NCI-H524 (cell line): ENCODE data around the gene SELENOW.
"Not testable (repeated sequence)": the region's sequence is repeated elsewhere in the genome, so short reads cannot be mapped to it uniquely, and the experiment has no call there.

Experiments used
- DNase-seq, 2 experiments: peaks; one replicate each; lab custom pipeline; 2025; lab: John Stamatoyannopoulos, UW

Gene SELENOW

DNA sequence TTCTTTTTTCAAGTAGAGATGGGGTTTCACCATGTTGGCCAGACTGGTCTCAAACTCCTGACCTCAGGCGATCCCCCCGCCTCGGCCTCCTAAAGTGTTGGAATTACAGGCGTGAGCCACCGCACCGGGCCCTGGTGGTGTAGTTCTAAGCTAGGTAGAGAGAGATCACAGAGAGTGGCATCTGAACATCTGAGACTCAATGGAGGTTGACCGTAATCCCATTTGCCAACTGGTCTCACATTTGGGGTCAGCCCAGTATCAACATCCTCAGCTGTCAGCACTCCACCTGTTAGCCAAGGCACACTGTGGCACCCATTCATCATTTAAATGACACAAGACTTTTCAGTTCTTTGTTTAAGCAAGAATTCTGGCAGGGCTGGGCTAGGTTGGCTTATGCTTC is 8.1 kb downstream of the SELENOW start:
- peak; percentile 55 to 71 for DNase-seq

DNA sequence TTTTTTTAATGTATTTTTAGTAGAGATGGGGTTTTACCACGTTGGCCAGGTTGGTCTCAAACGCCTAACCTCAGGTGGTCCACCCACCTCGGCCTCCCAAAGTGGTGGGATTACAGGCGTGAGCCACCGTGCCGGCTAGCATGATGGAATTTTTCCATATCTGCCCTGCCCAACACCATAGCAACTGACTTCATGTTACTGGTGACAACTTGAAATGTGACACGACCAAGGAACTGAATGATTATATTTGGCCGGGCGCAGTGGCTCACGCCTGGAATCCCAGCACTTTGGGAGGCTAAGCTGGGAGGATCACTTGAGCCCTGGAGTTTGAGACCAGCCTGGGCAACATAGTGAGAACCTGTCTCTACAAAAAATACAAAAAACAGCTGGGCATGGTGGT is 8.8 kb downstream of the SELENOW start:
- not testable (repeated sequence) for DNase-seq

DNA sequence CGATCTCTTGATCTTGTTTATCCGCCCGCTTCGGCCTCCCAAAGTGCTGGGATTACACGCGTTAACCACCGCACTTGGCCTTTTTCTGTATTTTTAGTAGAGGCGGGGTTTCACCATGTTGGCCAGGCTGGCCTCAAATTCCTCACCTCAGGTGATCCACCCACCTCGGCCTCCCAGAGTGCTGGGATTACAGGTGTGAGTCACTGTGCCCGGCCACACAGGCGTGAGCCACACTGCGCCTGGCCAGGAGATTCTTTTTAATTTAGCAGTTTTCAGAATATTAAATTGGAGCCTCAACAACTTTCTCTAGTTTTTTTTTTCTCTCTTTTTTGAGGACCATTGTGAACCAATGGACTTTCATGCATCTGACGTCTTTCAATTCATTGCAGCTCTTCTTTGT is 11.3 kb downstream of the SELENOW start:
- not testable (repeated sequence) for DNase-seq

DNA sequence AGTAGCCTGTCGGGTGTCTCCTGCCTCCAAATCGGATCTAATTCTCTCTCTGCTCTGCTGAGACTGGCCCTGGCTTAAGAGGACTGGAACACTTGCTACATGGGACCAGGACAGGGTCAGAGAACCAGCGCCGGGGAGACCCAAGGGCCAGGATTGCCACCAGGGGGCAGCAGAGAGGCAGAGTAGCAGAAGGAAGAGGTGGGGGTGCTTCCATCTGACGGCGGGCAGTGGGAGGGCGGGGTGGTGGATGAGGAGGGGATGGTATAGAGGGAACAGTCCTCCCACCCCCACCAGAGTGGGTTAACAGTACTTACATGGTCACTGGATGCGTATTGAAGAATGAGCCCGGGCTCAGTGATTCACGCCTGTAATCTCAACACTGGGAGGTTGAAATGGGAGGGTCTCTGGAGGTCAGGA is 11.9 kb downstream of the SELENOW start:
- peak; percentile 45 to 78 for DNase-seq

DNA sequence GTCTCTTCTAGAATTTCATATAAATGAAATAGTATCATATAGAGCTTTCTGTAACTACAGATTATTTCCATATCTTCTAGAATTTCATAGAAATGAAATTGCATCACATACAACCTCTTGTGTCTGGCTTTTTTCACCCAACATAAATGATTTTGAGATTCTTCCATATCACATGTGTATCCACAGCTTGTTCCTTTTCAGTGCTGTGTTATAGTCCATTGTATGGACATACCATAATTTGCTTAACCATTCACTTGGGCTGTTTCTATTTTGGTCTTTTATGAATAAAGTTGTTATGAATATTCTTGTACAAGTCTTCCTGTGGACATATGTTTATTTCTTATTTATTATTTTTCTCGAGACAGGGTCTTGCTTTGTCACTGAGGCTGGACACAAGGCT is 14.1 kb downstream of the SELENOW start:
- no peak for DNase-seq

DNA sequence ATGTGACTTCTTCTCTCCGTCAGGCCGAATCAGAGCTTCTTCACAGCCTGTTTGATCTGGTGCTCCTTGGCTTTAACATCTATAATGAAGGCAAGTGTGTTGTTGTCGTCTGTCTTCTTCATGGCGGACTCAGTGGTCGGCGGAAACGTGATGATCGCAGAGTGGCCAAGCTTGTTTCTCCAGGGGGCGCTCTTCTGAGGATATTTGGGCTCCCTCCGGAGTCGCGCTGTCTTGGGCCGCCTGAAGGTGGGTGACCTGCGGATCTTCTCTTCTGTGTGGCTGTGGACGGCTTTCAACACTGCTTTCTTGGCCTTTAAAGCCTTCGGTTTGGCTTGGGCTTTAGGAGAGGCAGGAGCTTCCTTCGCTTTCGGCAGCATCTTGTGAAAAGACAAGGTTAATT is 16.0 kb downstream of the SELENOW start:
- no peak for DNase-seq

DNA sequence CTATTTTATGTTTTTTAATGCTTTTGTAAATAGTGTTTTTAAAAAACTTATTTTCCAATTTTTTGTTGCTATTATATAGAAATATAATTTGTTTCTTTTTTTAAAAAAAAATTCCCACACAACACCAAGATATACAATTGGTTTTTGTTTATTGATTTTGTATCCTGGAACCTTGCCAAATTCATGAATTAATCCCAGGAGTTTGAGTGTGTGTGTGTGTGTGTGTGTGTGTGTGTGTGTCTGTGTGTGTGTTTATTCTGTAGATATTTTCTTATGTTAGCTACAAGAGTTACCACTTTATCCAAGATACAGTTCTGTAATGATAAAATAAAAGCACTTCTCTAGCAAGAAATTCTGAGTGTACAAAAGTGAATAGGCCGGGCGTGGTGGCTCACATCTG is 18.3 kb downstream of the SELENOW start:
- no peak for DNase-seq

DNA sequence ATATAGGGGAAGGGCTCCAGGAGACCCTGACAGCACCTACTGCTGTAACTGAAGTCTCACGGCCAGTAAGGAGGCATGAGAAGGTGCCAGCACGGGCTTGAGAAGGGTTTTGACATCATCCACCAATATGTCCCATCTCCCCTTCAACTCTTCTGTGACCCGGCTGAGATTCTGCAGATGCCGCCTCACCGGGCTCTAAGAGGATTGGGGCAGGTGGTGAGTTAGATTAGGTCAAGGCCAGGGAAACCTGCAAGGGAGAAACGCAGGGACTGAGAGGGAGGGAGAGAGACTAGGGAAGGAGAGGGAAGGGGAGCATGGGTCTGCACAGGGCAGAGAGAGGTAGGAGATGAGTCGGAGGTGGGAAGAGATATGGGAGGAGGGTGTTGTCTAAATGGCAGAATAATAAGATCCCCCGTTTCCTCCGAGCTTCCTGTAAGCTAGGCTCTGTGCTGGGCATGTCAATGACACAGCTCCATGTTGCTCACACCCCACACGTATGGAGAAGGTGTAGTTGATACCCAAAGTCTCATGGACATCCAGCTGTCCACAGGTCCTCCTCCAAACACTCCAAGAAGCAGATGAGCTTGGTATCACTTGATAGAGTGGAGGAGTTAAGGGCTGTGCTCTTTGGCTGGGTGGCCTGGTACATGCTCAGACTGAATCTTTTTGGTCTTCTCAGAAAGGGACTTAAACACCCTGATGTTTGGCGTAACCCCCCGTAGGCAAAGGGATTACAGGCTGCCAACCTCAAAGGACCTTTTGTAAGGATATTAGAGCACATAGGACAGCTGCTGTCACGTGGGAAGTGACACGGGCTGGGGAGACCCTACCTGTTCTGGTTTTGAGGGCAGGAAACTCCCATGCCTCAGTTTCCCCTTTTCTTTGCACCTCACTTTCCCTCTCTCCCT is 19.7 kb downstream of the SELENOW start:
- DNase-seq, result peak in 1 of 2 experiments; percentile 36

DNA sequence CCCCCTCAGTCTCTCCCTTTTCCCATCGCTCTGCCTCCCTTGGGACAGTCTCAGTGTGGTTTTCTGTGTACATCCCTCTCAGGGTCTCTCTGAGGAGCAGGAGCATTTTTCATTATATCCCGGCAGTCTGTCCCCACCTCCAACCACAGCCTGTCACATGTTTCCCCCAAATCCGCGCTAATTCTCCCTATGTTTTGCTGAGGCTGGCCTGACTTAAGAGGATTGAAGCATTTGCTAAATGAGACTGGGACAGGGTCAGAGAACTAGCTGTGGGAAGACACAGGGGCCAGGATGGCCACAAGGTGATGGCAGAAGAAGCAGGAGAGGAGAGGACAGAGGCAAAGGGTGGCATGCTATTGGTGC is 20.4 kb downstream of the SELENOW start:
- peak in 1 of 2 experiments; percentile 21 for DNase-seq

DNA sequence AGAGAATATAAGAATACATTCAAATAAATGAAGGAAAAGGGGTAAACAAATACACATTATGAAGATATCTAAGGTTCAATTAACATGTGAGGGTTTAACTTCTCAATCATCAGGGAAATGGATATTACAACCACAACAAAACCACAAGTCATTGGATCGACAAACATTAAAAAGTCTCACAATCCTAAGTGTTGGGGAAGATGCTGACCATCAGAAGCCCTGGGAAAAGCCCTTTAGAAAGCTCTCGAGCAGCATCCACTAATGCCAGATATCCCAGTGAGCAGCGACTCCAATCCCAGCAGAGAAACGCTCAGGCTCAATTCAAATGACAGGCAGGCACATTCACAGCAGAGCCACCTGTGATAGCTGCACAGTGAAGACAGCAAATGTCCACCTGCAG is 22.8 kb downstream of the SELENOW start:
- no peak for DNase-seq

DNA sequence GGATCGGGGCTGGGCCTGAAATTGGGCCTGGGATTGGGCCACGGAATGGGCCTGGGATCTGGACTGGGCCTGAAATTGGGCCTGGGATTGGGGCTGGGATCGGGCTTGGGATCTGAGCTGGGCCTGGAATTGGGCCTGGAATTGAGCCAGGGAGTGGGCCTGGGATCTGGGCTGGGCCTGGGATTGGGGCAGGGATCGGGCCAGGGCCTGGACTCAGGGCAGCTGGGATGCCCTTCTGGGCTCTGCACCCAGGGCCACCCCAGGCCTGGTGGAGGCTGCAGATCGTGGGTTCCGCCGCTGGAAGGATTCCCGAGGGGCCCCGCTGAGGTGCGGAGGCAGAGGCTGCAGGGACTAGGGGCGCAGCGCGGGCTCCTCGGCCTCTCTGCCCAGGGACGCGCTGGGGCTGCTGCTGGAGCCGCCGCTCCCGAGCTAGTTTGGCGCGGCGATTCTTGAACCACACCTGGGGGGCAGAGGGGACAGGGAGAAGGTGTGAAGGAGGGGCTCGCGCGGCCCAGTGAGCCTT is 24.1 kb downstream of the SELENOW start:
- no peak for DNase-seq

DNA sequence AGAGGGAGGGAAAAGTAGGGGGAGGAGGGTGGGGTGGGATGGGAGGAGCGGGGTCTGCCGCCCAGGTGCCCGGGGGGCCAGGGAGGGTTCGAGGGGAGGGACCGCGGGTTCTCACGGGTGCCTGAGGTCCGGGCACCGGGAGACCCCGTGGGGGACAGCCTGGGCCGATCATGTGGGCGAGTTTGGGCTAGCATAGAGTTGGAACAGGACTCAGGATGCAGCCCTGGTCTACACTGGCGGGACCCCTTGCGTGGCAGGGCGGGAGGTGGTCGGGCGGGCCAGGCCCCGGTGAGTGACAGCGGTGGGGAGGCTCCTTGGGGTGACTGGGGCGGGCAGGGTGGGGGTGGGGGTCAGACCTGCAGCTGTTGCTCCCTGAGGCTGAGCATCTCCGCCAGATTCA is 24.6 kb downstream of the SELENOW start:
- not testable (repeated sequence) for DNase-seq

DNA sequence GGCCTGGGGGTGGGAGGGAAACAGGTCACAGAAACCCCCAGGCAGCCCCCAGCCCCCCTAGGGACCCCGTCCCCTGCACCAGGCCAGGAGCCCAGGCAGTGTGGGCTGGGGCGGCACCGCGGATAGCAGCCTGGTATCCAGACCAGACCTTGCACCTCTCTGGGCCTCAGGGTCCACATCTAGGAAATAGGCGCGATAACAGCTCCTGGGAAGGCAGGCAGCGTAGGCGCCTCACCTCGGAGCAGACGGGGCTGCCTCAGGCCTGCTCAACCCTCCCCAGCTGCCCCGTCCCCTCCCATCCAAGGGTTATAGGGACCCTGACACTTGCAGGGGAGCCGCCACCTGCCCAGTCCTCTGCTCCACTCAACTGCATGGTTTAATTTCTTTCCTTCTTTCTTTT is 25.2 kb downstream of the SELENOW start:
- not testable (repeated sequence) for DNase-seq

DNA sequence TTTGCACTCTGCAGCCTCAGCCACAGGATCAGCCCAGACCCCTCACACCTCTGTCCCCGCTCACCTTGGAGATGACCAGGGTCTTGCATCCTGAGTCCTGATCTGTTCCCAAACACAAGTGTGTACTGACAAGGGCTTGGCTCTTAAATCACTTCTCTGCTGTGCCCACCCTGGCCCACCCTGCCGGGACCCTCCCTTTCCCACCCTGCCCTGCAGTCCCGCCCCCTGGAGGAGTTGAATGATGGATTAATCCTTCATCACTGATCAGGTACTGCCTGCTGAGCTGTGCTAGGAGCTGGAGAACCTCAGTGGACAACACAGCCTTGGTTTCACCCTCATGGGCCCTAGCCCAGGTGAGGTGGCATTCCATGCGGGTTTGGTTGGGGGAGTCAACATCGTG is 25.9 kb downstream of the SELENOW start, which contains the start of gene TPRX1:
TSS of gene TPRX1 (minus strand) at position 101 of the 400 bp plus-strand sequence. CDS start at position 89, 12 bp downstream.
- DNase-seq, result not testable (repeated sequence)

DNA sequence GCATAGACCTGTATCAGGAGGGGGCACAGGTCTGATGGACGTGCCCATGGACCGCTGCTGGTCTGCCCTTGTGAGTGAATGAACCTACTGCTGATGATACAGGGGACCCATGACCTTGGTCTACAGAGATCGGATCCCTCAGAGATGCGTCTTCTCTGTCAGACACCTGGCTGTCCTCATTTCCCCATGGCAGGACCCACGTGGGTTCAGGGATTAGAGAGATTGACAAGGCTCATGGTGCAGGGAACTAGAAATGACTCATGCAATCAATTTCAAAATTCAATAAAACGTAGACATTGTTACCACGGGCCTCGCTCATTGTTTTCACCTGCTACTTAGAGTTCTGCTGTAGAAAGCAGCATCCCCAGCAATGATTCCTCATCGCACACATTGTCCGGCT is 26.8 kb downstream of the SELENOW start:
- DNase-seq, result no peak

DNA sequence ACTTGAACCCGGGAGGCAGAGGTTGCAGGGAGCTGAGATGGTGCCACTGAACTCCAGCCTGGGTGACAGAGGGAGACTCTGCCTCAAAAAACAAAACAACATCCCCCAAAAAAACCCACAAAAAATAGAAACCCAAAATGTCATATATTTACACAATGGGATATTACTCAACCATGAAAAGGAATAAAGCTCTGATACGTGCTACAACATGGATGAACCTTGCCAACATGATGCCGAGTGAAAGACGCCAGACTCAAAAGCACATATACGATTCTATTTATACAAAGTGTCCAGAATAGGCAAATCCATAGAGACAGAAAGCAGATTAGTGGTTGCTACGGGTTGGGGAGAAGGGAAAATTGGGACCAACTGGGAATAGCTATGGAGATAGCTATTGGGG is 27.9 kb downstream of the SELENOW start:
- no peak for DNase-seq

DNA sequence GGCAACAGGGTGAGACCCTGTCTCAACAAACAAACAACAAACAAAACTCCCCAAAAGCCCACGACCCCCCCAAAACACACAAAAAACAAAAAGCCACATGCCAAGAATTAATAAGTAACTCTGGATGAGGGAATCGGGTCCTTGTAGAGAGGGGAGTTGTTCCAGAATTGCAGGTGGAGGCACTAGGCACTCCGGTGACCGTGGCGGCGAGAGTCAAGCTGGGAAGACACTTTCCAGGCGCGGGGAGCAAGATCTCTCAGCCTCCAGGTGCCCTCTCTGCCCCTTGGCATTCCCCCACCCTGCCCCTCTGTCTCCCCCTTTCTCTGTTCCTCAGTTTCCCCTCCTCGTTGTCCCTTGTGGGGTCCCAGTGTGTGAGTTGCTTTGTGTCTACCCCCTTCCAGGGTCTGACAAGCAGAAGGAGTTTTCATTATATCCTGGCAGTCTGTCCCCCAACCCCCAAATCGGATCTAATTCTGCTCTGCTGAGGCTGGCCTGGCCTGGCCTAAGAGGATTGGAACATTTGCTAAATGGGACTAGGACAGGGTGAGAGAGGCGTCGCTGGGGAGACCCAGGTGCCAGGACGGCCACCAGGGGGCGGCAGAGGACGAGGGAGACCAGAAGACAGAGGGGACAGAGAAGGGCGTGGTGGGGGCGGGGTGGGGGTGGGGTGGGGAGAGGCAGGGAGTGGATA is 34.9 kb downstream of the SELENOW start:
- DNase-seq, result peak; percentile 66 to 82

DNA sequence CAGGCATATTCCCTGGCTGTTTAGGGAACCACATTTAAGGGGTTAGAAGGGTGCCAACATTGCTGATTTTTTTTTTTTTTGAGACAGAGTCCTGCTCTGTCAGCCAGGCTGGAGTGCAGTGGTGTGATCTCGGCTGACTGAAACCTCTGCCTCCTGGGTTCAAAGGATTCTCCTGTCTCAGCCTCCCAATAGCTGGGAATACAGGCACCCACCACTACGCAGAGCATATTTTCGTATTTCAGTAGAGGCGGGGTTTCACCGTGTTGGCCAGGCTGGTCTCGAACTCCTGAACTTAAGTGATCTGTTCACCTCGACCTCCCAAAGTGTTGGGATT is 35.5 kb downstream of the SELENOW start:
- DNase-seq, result no peak

DNA sequence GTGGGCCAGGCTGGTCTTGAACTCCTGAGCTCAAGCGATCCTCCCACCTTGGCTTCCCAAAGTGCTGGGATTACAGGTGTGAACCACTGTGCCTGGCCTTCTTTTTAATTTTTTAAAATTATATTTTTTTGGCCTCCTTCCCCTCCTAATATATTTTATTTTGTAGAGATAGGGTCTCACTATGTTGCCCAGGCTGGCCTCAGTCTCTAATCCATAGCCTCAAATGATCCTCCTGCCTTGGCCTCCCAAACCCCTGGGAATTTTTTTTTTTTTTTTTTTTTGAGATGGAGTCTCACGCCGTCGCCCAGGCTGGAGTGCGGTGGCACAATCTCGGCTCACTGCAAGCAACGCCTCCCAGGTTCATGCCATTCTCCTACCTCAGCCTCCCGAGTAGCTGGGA is 37.8 kb downstream of the SELENOW start:
- DNase-seq, result not testable (repeated sequence)

DNA sequence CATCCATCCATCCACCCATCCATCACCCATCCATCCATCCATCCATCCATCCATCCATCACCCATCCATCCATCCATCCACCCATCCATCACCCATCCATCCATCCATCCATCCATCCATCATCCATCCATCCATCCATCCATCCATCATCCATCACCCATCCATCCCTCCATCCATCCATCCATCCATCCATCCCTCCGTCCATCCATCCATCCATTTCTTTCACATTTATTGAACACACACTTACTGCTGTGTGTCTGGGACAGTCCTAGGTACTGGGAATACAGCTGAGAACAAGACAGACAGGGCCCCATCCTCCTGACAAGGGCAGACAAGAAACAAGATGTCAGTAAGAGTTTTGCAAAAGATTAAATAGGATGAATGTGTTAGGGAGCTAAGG is 39.7 kb downstream of the SELENOW start:
- DNase-seq, result not testable (repeated sequence)

DNA sequence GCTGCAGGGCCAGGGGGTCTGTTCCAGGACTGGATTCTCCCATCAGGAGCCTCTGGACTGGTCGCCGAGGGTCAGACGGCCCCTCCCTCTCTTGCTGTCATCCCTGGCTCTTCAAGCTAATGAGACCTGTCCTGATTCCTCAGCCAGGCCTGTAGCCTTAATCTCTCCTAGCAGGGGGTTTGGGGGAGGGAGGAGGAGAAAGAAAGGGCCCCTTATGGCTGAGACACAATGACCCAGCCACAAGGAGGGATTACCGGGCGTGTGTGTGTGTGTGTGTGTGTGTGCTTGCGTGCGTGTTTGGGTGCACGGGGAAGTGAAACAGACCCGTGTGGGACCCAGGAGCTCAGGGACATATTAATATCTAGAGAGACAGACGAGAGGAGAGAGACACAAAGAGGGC is 41.4 kb downstream of the SELENOW start:
- DNase-seq, result peak; percentile 75 to 87

DNA sequence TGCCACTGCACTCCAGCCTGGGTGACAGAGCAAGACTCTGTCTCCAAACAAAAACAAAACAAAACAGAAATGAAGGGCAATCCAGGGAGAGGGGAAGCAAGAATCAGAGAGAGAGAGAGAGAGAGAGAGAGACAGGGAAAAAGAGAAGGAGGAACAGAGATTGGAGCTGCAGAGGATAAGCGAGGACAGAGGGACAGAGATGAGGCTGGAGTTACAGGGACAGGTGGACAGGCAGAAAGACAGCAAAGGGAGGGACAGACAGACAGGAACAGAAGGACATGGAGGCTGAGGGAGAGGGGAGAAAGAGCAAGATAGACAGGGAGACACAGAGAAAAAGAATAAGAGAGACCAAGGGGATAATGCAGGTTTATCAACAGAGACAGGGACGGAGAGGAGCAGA is 41.9 kb downstream of the SELENOW start:
- DNase-seq, result no peak

DNA sequence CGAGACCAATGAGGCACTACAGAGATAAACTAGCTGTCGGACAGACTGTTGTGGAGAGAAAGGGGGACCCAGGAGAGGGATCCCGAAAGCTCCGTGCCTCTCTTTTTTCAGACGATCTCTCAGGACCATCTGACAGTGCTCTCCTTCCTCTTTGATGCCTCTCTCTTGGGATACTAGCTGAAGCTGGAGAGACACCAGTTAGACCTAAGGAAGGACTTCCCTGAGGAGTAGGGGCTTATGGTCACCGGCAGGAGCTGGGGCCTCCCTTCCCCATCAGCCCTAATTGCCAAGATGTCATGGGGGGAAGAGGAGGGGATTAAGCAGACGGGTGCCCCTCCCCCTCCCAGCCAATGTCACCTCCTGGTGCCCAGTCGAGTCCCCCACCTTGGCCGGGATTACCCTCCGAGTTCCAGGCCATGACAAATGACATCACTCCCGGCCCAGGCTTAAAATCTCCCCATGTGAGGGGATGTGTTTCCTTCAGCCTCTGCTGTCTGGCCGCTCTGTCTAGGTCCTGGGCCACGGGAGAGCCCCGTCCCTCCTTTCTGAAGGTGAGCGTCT is 43.0 kb downstream of the SELENOW start, which contains the start of gene CRX:
TSS of gene CRX (plus strand) at position 478 of the 561 bp plus-strand sequence. CDS start 12,507 bp downstream, outside the sequence.
- DNase-seq, result peak in 1 of 2 experiments; percentile 52
